BJ (cell line): ENCODE results near the gene NEK2. TPM values are rescaled to one million over a fixed set of nuclear protein-coding genes. Genes with fewer than 3 reads are reported as not detected.

Source experiments
- CTCF ChIA-PET: fragments of 350-600 bp; formaldehyde crosslinking; extraction: SDS; loops from one replicate; lab custom pipeline; 2021; ENCODE audit warnings: antibody characterized with exemption, inconsistent platforms; lab: Yijun Ruan, JAX
- POLR2A ChIA-PET: fragments of 300-600 bp; sonication (Branson Sonifier 250); formaldehyde crosslinking; extraction: SDS; loops from one replicate; lab custom pipeline; 2021; ENCODE audit warnings: antibody characterized with exemption; lab: Charles Lee
- DNase-seq: peaks from one replicate; pipeline ENCODE4 v3.0.0-alpha.2; 2011; ENCODE audit warnings: low read depth
- H3K27me3 ChIP-seq: 2 replicates; pipeline ENCODE4 v1.6.0; 2011; ENCODE audit warnings: low read length; ENCODE audit not compliant: control insufficient read depth, insufficient read depth
- H3K36me3 ChIP-seq: 2 replicates; pipeline ENCODE4 v1.5.1; 2011; ENCODE audit warnings: low read length; ENCODE audit not compliant: control insufficient read depth, insufficient read depth
- H3K4me3 ChIP-seq: 2 replicates; pipeline ENCODE4 v1.5.1; 2011; ENCODE audit warnings: low read depth, mild to moderate bottlenecking, control low read depth, low read length
- polyA plus RNA-seq: library from polyadenylated mRNA; depleted of rRNA; stranded (reverse); fragments of >200 nt; gene quantifications from 2 replicates; pipeline ENCODE4 v1.2.3, GENCODE V29; 2011
- TF ChIP-seq, protein P1 (sequence below): IDR thresholded peaks from 2 replicates; pipeline ENCODE4 v1.5.1; 2011; ENCODE audit warnings: low read depth, mild to moderate bottlenecking, control low read depth, inconsistent platforms, low read length, moderate library complexity; ENCODE audit not compliant: insufficient read depth

Gene NEK2
- polyA plus RNA-seq, 1 experiment, result 8.8 TPM

DNA sequence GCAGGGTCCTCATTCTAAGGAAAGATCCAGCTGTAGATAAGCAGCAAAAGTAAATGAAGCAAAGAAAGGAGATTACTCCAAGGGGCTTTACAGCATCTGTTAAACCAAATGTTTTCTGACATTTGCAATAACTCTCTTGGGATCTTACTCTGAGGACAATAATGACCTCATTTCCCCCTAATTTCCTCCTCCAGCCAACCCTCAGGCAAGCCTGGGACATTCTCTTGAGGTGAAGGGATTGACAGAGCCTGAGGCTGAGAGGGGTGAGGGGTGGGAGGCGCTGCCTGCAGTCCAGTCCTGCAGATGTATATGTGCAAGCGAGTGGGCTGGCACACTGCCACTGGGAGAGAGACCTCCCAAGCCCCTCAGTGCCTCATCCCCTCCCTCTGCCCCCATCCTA, 40.5 kb upstream of the NEK2 start:
- POLR2A ChIA-PET, result no interaction called here
- Histone ChIP-seq H3K4me3 (no peak overlapping the region), H3K36me3 (no peaks in the 10 kb centered on the region), H3K27me3 (no peaks in the 10 kb centered on the region)
- DNase-seq, result no peak
- TF ChIP-seq, protein P1, sequence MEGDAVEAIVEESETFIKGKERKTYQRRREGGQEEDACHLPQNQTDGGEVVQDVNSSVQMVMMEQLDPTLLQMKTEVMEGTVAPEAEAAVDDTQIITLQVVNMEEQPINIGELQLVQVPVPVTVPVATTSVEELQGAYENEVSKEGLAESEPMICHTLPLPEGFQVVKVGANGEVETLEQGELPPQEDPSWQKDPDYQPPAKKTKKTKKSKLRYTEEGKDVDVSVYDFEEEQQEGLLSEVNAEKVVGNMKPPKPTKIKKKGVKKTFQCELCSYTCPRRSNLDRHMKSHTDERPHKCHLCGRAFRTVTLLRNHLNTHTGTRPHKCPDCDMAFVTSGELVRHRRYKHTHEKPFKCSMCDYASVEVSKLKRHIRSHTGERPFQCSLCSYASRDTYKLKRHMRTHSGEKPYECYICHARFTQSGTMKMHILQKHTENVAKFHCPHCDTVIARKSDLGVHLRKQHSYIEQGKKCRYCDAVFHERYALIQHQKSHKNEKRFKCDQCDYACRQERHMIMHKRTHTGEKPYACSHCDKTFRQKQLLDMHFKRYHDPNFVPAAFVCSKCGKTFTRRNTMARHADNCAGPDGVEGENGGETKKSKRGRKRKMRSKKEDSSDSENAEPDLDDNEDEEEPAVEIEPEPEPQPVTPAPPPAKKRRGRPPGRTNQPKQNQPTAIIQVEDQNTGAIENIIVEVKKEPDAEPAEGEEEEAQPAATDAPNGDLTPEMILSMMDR, result no peak
- CTCF ChIA-PET, result interaction anchor here (1.3 to 1.4 kb wide), 2 partner anchors 18 kb away, joined by 3 to 4 read pairs; no protein-coding TSS in a partner anchor

DNA sequence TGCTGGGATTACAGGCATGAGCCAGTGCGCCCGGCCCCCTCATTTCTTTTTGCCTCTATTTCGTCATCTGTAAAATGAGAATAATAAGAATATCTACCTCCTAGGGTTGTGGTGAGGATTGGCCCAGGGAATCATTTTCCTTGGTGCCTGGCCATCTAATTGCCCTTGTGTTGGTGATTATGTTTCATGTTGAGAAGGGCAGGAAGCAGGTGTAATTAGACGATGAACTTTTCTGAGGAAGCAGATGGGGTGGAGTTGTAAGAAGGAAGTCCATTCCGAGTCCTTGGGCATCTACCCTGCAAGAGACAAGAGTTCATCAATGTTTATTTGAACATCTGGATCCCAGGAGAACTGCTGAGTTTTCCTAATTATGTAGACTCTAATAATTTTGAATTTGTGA, 38.7 kb upstream of the NEK2 start:
- Histone ChIP-seq H3K27me3 (no peaks in the 10 kb centered on the region), H3K4me3 (no peak overlapping the region), H3K36me3 (no peaks in the 10 kb centered on the region)
- no peak for DNase-seq
- POLR2A ChIA-PET, result no interaction called here
- CTCF ChIA-PET, result no interaction called here
- TF ChIP-seq, protein P1, result no peak

DNA sequence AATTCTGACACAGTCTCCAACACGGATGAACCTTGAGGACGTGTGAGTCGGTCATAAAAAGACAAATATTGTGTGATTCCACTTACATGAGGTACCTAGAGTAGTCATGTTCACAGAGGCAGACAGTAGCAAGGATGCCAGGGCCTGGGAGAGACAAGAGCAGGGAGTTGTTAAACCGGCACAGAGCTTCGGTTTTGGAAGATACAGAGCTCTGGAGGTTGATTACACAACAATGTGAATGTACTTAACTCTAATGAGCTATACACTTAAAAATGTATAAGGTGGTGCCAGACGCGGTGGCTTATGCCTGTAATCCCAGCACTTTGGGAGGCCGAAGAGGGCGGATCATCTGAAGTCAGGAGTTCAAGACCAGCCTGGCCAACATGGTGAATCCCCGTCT, 37.8 kb upstream of the NEK2 start:
- CTCF ChIA-PET, result interaction anchor here (1.7 kb wide), 1 partner anchor 15 kb away, joined by 7 read pairs; no protein-coding TSS in a partner anchor
- no peak for DNase-seq

DNA sequence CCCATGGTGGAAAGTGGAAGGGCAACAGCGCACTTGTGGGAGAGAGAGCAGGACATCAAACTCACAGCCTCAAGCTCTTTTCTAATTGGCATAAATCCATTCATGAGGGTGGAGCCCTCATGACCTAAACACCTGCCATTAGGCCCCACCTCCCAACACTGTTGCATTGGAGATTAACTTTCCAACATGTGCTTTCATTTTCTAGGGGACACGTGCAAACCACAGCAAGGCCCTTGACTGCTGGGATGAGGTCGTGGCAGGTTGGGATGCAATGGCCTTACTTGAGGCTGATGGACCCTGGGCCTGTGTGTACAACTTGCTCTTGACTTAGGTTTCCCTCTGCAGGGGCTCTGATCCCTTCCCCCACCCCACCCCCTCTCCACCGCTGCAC, 35.9 kb upstream of the NEK2 start:
- Histone ChIP-seq H3K27me3 (no peaks in the 10 kb centered on the region), H3K36me3 (no peaks in the 10 kb centered on the region), H3K4me3 (no peak overlapping the region)
- CTCF ChIA-PET, result interaction anchor here (1.7 kb wide), 1 partner anchor 13 kb away, joined by 7 read pairs; no protein-coding TSS in a partner anchor
- POLR2A ChIA-PET, result no interaction called here
- TF ChIP-seq, protein P1, result no peak
- no peak for DNase-seq

More for the DNA sequence above, 37.8 kb upstream of the NEK2 start:
- POLR2A ChIA-PET, result no interaction called here
- Histone ChIP-seq H3K27me3 (no peaks in the 10 kb centered on the region), H3K36me3 (no peaks in the 10 kb centered on the region), H3K4me3 (no peak overlapping the region)
- TF ChIP-seq, protein P1, result no peak

DNA sequence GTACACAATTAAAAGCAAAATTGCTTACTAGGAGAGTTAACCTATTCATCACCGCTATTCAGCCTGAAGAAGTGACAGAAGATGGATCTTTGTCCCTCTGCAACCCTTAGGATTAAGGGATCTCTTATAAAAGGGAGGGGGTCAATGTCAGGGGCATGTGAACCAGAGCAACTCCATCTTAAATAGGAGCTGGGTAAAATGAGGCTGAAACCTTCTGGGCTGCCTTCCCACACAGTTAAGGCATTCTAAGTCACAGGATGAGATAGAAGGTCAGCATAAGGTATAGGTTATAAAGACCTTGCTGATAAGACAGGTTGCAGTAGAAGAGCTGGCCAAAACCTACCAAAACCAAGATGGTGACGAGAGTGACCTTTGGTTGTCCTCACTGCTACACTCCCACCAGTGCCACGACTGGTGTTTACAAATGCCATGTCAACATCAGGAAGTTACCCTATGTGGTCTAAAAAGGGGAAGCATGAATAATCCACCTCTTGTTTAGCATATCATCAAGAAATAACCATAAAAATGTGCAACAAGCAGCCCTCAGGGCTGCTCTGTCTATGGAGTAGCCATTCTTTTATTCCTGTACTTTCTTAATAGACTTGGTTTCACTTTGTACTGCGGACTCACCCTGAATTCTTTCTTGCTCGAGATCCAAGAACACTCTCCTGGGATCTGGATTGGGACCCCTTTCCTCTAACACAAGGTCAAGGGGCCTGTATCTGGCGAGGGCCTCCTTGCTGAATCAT, 35.3 kb upstream of the NEK2 start:
- no peak for DNase-seq
- CTCF ChIA-PET, result no interaction called here
- no peaks in the 10 kb centered on the region for H3K36me3 ChIP-seq
- TF ChIP-seq, protein P1, result no peak
- no peaks in the 10 kb centered on the region for H3K27me3 ChIP-seq
- POLR2A ChIA-PET, result no interaction called here
- no peak overlapping the region for H3K4me3 ChIP-seq
